Measurements from ENCODE around the gene GDPD3.
"Not testable (repeated sequence)": the region's sequence is repeated elsewhere in the genome, so short reads cannot be mapped to it uniquely, and the experiment has no call there.

Gene GDPD3

DNA sequence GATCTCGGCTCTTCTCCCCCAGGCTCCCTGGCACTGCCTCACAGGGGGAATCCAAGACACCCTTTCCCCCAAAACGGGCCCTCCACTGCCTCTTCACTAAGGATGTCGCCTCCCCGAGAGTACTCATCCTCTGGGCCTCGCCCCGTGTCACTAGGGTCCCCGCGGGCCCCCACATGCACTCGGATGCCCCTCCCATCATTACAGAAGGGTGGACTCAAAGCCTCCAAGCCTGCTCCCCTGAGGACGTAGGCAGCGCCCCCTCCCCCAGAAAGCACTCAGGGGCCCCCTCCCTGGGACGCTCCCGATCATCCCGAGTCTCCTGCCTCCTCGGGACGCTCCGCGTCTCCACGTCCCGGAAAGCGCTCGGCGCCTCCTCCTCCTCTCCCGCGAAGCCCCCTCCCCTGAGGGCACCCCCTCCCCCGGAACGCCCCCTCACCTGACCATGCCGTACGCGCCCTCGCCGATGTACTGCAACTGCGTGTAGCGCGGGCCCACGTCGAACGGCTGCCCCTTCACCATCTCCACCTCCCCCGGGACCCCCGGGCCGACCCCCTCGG is 9.3 kb upstream of the GDPD3 start:
- DNase-seq (peak; percentile 22), ATAC-seq (no peak)

DNA sequence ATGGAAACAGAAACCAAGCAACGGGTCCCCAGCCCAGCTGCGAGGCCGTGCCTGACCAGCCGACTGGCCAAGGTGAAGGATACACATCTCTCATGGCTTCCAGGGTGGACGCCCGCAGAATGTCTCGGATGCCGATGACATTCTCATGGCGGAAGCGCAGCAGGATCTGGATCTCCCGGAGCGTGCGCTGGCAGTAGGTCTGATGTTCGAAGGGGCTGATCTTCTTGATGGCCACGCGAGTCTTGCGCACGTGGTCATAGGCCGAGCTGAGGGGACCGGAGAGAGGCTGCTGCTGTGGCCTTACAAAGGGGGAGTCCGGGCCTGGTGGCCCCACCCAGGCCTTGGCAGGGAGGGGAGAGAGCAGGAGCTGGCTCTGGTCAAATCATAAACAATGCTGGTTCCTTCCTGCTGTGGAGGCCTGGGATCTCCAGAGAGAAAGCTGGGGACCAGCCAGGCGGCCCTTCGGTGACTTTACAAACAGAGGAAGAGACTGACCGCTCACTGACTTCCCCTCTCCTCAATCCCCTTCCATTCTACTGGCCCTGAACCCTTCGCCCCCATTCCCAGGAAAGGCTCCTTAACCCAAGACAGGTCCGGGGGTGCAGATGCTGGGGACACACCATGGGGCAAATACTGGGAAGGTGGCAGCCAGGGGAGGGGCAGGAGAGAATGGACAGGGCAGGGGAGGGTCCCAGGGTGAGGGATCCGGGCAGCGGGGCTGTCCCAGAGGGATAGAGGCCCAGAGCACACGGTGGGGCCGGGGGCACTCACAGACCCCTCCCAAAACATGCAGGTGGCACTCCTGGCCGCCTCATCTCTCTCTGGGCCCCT is 8.6 kb upstream of the GDPD3 start:
- DNase-seq = no peak
- ATAC-seq = no peak

DNA sequence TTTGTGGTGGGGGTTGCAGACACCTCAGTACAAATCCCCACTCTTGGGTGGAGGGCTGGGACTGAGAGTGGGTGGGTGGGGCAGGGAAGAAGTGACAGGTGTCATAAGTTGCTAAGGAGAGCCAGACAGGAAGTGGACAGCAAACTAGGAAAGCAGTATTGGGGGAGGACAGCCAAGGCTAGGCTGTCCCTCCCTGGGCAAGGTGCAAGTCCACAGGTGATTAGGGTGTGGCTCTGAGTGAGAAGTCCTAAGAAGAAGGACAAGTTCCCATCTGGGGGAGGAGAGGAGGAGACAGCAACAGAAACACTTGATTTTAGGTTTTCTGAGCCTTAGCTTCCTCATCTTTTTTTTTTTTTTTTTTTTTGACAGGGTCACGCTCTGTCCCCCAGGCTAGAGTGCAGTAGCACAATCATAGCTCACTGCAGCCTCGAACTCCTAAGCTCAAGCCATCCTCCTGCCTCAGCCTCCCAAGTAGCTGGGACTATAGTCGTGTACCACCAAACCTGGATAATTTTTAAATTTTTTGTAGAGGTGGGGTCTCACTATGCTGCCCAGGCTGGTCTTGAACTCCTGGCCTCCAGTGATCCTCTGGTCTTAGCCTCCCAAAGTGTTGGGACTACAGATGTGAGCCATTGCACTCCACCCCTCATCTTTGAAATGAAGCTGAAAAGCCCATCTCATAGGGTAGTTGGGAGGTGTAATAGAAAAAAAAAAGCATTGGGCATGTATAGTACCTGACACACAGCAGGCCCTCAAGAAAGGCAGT is 7.2 kb upstream of the GDPD3 start:
- ATAC-seq = no peak

DNA sequence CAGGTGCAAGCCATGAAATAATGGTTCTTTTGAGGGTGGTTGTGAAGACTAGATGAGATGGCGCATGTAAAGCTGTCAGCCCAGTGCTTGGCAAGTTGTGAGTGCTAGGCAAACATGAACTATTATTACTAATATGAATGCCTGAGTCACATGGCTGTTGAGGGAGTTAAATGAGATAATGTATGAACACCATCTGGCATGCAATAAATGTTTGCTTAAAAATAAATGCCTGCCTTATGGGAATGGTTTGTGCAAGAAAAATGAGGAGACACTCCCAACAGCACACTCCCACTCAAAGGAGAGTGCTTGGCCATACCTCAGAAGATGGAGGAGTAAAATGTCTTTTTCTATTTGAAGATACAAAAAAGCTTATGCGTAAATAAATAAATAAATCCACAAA is 6.1 kb upstream of the GDPD3 start:
- DNase-seq (no peak), ATAC-seq (no peak)

More for the DNA sequence above, 7.2 kb upstream of the GDPD3 start:
- no peak for DNase-seq

DNA sequence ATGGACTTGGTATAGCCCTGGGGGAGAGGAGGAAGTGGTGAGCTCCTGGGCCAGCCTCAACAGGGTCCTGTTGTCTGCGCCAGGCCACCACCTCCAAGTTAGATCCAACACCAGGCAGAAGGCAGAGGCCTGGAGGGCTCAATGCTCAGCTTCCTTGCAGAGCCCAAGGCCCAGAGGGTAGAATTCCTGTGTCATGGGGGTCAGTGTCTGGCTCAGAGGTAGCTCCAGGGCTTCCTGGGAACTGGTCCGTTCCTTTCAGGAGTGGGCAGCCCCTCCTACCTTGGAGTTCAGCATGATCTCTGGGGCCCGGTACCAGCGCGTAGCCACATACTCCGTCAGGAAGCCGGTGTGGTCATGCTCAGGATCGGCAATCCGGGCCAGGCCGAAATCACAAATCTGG is 4.4 kb upstream of the GDPD3 start:
- DNase-seq (no peak), ATAC-seq (no peak)

DNA sequence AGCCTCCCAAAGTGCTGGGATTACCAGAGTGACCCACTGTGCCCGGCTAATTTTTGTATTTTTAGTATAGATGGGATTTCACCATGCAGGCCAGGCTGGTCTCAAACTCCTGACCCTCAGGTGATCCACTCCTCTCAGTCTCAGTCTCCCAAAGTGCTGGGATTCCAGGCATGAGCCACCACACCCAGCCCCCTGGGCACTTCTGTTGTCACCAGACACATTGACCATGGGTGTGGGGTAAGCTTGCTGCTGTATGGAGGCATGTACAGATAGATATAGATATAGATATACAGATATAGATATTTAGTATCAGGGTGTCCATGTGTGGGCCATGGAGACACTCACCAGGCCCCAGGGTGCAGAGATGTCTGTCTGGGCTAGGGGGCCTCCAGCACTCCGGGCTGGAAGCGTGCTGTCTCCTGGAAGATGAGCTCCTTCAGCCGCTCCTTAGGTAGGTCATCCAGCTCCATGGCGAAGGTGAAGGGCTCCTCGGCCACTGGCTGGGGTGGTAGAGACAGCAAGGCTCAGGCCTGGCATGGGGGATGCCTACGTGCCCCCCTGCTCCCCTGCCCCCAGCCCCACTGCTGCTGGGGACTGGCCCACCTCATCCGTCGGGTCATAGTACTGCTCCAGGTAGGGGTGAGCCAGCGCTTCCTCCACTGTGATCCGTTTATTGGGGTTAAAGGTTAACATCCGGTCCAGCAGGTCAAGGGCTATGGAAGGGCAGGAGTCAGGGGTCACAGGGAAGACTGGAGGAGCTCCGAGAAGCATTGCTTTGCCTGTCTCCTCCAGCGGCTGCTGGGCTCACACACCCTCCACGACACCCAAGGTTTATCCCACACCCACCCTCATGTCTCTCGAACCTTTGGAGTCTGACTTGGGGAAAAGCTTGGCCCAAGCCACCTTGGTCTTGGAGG is 3.2 kb upstream of the GDPD3 start:
- ATAC-seq = no peak

DNA sequence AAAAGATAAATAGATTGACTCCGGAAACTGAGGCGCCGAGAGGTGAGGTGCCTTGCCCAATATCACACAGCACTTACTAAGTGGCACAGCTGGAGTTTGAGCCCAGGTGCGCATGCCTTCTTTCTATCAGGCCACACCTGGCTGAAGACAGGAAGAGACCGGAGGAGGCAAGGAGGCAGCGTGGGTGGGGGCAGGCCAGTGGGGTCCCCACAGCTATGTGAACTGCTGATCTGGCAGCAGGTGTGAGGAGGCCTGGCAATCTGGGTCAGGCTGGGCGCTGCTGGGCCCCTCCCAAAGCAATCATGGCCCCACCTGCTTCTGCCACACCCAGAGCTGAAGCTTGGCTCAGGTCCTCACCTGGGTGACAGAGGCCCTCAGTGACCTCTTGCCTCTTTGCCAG is 1.9 kb upstream of the GDPD3 start:
- no peak for ATAC-seq
- DNase-seq = no peak

More for the DNA sequence above, 3.2 kb upstream of the GDPD3 start:
- DNase-seq = no peak

DNA sequence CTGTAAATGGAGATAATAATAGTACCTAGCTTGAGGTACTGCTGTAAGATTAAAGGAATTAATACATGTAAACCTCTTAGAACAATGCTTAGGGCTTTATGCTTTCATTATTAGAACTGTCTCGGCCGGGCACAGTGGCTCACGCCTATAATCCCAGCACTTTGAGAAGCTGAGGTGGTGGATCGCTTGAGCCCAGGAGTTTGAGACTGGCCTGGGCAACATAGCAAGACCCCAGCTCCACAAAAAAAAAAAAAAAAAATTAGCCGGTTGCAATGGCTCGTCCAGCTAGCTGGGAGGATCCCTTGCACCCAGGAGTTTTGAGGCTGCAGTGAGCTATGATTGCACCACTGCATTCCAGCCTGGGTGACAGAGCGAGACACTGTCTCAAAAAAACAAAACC is 1.5 kb upstream of the GDPD3 start:
- ATAC-seq = not testable (repeated sequence)

DNA sequence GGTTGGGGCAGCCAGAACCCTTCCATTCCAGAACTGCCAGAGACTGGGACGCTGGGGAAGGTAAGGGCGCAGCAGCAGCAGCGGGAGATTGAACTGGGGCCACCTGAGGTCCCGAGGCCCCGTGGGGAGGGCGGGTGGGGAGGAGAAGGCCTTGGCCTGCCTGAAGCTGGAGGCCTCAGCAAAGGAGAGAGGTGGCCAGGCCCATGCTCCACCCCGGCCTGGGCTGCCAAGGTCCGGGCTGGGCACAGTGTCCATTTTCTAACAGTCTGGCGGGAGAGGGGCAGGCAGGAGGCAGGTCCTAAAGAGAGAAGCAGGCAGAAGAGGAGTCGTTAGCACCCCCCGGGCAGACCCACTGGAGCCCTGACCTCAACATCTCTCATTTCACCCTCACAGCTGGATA is 1.1 kb upstream of the GDPD3 start:
- ATAC-seq = no peak
- no peak for DNase-seq

More for the DNA sequence above, 1.5 kb upstream of the GDPD3 start:
- DNase-seq = not testable (repeated sequence)

DNA sequence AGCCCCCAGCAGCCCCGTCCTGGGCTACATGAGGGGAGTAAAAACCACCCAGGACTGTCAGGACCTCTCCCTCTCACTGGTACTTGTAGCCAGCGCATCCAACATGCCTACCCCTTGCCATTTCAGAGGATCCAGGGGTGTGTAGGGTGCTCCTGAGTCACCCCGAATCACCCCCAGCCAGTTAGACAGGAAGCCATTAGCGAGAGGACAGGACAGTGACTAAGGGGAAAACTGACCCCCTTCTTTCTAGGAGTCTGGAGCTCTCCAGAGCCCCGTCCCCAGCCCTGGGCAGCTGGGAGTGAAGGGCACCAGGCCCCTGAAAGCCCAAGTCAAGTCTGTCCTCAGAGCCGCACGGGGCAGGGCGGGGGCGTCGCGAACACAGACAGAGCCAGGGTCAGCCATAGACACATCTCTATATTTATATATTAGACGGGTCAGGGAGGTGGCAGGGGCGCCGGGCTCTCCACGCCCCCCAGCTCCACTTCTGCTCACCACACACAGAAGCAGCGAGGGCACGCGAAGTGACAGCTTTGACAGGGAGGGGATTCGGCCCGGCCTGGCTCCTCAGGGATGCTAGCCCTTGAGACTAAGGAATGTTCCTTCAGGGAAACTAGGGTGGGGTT is 485 bp upstream of the GDPD3 start:
- ATAC-seq = no peak
- no peak for DNase-seq

DNA sequence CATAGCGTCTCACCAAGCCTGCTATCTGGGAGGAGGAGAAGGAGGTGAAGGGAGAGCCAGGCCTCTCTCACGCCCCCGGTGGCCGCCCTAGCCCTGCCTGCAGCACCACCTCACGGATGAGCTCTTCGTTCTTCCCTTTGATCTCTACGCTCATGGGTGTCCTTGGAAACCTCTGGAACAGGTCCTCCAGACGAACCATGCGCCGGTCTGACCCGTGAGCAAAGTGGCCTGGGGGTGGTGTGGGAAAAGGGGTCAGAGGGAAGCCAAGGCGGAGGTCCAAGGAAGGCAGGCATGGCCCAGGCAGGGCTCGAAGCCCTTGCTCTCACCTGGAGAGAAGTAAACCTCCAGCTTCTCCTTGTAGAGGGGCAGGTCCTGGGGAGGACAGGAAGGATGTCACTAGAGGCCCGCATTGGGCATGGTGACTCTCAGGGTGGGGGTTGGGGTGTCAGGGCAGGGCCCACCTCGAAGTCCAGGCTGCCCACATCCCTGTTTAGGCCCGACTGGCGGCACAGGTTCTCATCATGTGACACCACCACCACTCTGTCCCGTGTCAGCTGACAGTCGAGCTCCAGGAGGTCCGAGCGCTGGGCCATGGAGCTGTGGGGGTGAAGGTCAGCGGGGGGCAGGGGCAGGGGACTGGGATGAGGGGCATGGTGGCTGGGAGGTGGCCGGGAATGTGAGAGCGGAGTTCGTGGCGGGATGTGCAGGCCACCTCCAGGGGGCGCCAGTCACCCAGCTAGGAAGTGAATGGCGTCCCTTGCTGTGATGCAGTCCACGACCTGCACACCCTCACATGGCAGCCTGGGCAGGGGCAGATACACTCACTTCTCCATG is 923 bp downstream of the GDPD3 start:
- ATAC-seq = peak; percentile 81
- DNase-seq = peak; percentile 87

DNA sequence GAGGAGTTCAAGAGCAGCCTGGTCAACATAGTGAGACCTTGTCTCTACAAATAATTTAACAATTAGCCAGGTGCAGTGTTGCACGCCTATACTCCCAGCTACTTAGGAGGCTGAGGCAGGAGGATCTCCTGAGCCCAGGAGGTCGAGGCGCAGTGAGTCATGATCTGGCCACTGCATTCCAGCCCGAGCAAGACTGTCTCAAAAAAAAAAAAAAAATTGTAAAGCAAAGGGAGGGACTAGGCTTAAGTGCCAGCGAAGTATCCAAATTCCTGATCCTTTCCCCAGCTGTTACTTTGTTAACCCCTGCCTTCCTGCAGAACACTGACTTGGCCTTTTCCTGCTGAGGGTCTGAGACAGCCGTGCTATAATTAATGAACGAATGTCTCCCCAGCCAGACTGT is 2.7 kb downstream of the GDPD3 start:
- ATAC-seq = no peak
- no peak for DNase-seq

DNA sequence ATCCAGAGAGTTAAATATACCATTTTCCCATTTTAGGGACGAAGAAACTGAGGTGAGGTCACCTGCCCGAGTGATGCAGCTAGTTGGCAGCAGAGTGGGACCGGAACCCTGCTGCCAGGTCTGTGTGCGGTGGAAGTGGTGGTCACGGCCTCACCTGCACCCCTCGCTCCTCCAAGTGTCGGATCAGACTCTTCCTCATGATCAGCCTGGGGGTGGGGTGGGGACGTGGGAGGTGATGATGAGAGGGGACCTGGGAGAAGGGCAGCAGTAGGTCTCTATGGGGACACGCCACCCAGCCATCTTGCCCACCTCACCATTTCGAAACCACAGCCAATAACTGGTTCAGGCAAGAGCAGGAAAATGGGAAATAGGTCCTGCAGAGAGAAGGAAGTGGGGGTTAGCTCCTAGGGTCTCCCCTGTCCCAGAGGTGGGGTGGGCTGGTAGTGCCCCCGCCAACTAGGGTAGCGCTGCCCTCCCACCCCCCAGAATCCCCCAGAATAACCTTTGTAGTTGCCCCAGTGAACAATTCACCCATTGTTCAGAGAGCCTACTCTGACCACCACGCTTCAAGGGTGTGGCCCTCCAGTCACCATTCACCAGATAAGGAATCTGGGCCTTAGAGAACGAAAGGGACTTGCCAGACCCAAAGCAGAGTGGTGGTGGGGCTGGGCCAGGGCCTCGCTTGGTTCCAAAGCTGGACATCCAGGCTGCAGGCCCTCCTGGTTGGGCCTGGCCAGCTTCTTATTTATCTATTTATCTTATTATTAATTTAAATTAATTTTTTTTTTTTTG is 5.1 kb downstream of the GDPD3 start:
- DNase-seq (no peak), ATAC-seq (no peak)

DNA sequence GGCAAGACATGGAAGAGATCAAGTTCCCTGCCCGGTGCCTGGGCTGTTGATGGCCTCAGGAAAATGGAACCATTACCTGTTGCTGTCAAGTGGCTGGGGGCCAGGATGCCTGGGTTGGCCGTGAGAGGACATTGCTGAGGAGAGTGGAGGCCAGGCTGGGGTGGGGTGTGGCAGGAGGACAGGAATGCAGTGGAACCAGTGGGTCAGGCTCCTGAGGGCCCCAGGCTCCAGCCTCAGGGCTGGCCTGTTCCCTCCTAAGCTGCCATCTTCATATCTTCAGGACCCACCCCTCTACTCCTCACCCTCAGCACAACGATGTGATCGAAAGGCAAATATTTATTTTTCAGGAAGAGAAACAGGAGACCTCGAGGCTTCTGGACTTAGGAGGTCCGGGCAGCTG is 8.8 kb downstream of the GDPD3 start:
- DNase-seq (no peak), ATAC-seq (no peak)

DNA sequence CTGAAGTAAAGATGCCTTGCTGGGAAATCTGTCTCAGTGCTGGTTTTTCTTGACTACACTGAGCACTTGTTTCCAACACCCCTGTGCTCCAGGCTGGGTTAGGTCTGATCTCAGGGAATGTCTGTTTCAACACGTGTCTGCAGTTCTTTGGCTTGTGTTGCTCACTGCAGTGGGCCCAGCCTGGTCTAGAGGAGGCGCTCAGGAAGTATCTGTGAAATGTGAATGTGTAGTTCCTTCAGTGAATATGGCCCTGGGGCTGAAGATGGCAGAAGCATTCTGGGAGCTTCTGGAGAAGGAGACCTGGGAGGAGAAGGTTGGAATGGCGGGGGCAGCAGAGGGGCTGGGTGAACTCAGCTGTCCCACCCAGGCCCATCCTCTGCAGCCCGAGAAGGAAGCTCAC is 9.2 kb downstream of the GDPD3 start:
- DNase-seq (no peak), ATAC-seq (no peak)

DNA sequence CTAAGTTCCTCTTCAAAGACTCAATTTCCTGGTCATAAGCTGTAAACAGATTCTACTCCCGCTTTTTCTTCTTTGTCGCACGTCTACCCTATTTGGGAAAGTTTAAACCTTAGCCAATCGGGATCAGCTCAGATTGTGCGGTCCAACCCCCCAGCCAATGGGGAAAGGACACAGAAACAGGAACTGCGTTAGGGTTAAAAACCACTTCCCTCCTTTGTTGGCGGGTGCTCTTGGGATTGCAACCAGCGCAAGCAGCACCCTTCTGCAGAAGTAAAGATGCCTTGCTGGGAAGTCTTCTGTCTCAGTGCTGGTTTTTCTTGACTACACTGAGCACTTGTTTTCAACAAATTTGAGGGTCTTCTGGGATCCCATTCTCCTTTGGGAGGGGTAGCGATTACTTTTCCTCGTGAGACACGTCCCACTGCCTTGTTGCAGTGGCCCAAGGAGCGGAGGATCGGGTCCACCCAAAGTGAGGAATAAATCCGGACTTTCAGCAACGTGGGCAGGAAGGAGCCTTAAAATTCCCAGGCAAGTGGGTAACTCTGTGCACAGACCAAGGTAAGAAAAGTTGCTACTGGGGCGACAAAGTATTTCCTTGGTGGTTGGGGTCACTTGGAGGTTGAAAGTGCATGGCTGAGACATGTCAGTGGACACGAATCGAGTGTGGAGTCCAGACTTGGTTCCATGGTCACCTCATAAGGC is 16.3 kb downstream of the GDPD3 start:
- ATAC-seq (no peak), DNase-seq (no peak)

DNA sequence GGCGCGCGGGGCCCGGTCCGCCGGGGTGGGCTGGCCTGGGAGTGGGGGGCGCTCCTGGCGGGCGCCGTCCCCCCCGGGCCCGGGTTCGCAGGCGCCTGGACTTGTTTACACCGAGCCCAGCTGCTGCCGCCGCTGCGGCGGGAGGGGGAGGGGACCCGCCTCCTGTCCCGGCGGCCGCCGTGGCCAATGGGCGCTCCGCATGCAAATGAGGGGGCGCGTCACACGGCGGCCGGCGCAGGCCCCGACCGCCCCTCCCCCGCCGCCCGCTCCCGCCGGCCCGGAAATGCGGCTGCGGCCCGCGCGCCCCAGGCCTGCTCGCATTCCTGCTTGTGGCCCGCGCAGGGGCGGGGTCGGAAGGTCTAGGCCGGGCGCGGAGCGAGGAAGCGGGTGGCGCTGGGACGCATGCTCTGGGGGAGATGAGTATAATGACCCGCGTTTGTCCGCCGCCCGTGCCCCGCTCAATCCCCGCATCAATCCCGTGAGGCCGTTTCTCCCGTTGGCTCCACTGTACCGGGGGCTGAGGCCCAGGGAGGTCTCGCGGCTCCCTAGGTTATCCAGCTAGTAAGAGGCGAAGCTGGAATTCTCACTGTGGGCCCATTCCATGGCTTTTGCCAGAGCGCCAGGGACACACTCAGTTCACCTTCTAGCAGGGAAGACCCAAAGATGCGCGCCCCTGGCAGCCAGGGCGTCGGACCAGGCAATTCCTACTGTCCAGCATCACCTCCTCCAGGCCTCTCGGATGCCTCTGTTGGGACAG is 17.1 kb downstream of the GDPD3 start, which contains the start of gene YPEL3:
Gene YPEL3, minus strand, starts transcription at position 109 of the 757 bp plus-strand sequence. CDS start 731 bp downstream, outside the sequence.
- ATAC-seq (peak; percentile 29), DNase-seq (peak; percentile 91)

Data from stimulated activated naive CD8-positive, alpha-beta T cell treated with anti-CD3 and anti-CD28 coated beads, Interleukin-15, Interleukin-2, amounts not matched to agents 100 U/mL and 50 U/mL, for 24 hours (primary cell).